Vagina (tissue), 2 donors: Measurements from ENCODE around the gene PRDM15. TPM values are rescaled to one million over a fixed set of nuclear protein-coding genes. Genes with fewer than 3 reads are reported as not detected.

Experiments
- DNase-seq, 2 donors: peaks; one replicate each; pipeline ENCODE4 v3.0.0-alpha.2; 2017; ENCODE audit errors: extremely low spot score in 2 of 2
- H3K27ac ChIP-seq: fragments of 200-600 bp; sonication (generic); one replicate; pipeline ENCODE4 v1.5.1; 2019
- H3K27me3 ChIP-seq: fragments of 200-600 bp; sonication (generic); one replicate; pipeline ENCODE4 v1.5.1; 2019
- H3K36me3 ChIP-seq, 2 donors: fragments of 200-600 bp; sonication (generic); one replicate each; pipeline ENCODE4 v1.5.1; 2017 to 2019
- H3K4me1 ChIP-seq: fragments of 200-600 bp; sonication (generic); one replicate; pipeline ENCODE4 v1.5.1; 2019
- H3K4me3 ChIP-seq, 2 donors: fragments of 200-600 bp; sonication (generic); 1 replicate in 1 of 2; 2 replicates in 1 of 2; pipeline ENCODE4 v1.5.1; 2016 to 2019
- H3K9me3 ChIP-seq: fragments of 200-600 bp; sonication (generic); one replicate; pipeline ENCODE4 v1.5.1; 2019
- CTCF ChIP-seq, 3 experiments: fragments of 450-650 bp in 2 of 3; fragments of 200-600 bp in 1 of 3; sonication (generic) in 1 of 3; IDR thresholded peaks; one replicate each; pipeline ENCODE4 v1.5.1; 2017 to 2019; ENCODE audit warnings: antibody characterized with exemption in 3 of 3, mild to moderate bottlenecking in 2 of 3, moderate library complexity in 2 of 3
- POLR2A ChIP-seq, 2 donors: fragments of 450-650 bp; IDR thresholded peaks; one replicate each; pipeline ENCODE4 v1.6.1; 2017; ENCODE audit warnings: antibody characterized with exemption in 2 of 2, mild to moderate bottlenecking in 2 of 2, moderate library complexity in 2 of 2
- POLR2AphosphoS5 ChIP-seq, 2 donors: sonication (generic); formaldehyde crosslinking; IDR thresholded peaks; one replicate each; pipeline ENCODE4 v1.9.0; 2017; ENCODE audit warnings: antibody characterized with exemption in 2 of 2, mild to moderate bottlenecking in 2 of 2, low read depth in 1 of 2; ENCODE audit not compliant: insufficient read depth in 1 of 2
- intact Hi-C: fragments of 100-400 bp; cut with DNase I; formaldehyde crosslinking; loops from one replicate; pipeline ENCODE4 v1.15.1; 2023
- total RNA-seq: library from RNA; depleted of rRNA; stranded (reverse); fragments of >200 nt; gene quantifications from one replicate; pipeline ENCODE4 v1.2.3, GENCODE V29; 2016

PRDM15 gene
- total RNA-seq, 1 donor from 2014 or later = 31.2 TPM

DNA sequence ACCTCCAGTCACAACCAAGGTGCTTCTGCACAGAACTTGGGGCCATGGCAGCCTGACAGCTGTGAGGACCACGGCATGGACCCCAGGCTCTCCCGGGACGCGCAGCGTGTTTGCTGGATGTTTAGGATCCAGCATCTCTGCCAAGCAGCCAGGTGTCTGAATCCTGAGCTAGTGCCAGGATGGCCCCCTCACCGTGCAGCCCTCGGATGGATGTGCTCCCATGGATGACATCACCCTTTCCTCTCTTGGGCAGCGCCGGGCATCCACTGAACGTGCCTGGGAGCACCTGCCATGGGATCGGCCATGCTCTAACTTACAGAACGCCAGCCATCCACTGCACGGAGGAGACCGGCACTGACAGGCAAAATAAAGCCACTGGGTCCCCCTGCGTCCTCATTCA lies 53.9 kb downstream of the PRDM15 start:
- Histone ChIP-seq H3K27ac (no peak overlapping the region), H3K27me3 (no peaks in the 10 kb centered on the region), H3K4me3 (no peak overlapping the region), H3K36me3 (peaks cover 0 to 9% of the 10 kb centered on the region in 2 donors), H3K4me1 (no peaks in the 10 kb centered on the region), H3K9me3 (no peaks in the 10 kb centered on the region)
- DNase-seq = no peak
- TF ChIP-seq CTCF (IDR thresholded peaks at IDR 0.05) (no peak), POLR2AphosphoS5 (IDR thresholded peaks at IDR 0.05; ENCODE audit: insufficient read depth in 1 of 2, low read depth in 1 of 2) (no peak), POLR2A (IDR thresholded peaks at IDR 0.05) (no peak)
- intact Hi-C loops = no loop called here

DNA sequence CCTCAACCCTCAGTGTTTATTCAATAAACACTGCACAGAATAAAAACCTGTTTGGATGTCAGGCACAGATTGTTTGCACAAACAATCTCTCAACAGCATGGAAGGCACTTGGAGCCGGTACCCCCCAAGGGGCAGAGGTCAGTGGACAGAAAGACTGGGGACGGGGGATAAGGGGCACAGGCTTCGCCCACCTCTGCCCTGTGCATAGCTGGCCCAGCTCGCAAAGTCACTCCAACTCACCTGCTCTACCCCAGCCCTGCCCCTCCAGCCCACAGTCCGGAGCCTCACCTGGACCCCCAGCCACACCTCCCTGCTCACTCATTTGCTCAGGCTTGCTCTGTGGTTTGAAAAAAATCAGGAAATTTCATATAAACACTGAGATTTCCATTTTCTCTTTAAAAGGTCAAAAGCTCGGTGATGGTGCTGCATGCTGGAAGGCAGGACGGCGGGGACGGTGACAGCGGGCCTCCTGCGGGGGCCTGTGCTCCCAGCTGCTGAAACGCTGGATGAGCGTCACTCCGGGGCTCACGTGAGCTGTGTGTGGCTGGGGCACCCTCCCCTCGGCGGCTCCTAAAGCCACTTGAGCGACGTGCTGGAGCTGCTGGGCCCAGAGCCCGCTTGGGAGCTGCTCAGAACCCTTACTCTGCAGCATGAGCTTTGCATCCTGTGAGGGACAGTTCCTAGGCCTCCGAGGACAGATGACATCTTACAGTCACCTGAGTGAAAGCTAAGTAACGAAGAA lies 54.5 kb downstream of the PRDM15 start:
- peaks cover 0 to 9% of the 10 kb centered on the region in 2 donors for H3K36me3 ChIP-seq

GRCh38 chr21:41823906-41824305 lies 55.2 kb downstream of the PRDM15 start:
- no peaks in the 10 kb centered on the region for H3K9me3 ChIP-seq
- no peak overlapping the region for H3K4me3 ChIP-seq
- TF ChIP-seq POLR2A (IDR thresholded peaks at IDR 0.05) = no peak
- TF ChIP-seq CTCF (IDR thresholded peaks at IDR 0.05) = no peak
- TF ChIP-seq POLR2AphosphoS5 (IDR thresholded peaks at IDR 0.05; ENCODE audit: insufficient read depth in 1 of 2, low read depth in 1 of 2) = no peak
- H3K36me3 ChIP-seq = peaks cover 0 to 9% of the 10 kb centered on the region in 2 donors
- intact Hi-C loops = no loop called here
- no peak overlapping the region for H3K27ac ChIP-seq
- no peak for DNase-seq
- H3K4me1 ChIP-seq = no peaks in the 10 kb centered on the region
- H3K27me3 ChIP-seq = no peaks in the 10 kb centered on the region

More for the DNA sequence above, 54.5 kb downstream of the PRDM15 start:
- TF ChIP-seq POLR2AphosphoS5 (IDR thresholded peaks at IDR 0.05; ENCODE audit: insufficient read depth in 1 of 2, low read depth in 1 of 2) = no peak
- no peak for TF ChIP-seq POLR2A (IDR thresholded peaks at IDR 0.05)
- TF ChIP-seq CTCF (IDR thresholded peaks at IDR 0.05) = no peak
- intact Hi-C loops = no loop called here
- no peak overlapping the region for H3K27ac ChIP-seq
- H3K9me3 ChIP-seq = no peaks in the 10 kb centered on the region
- DNase-seq = no peak
- no peak overlapping the region for H3K4me3 ChIP-seq
- H3K27me3 ChIP-seq = no peaks in the 10 kb centered on the region
- H3K4me1 ChIP-seq = no peaks in the 10 kb centered on the region

DNA sequence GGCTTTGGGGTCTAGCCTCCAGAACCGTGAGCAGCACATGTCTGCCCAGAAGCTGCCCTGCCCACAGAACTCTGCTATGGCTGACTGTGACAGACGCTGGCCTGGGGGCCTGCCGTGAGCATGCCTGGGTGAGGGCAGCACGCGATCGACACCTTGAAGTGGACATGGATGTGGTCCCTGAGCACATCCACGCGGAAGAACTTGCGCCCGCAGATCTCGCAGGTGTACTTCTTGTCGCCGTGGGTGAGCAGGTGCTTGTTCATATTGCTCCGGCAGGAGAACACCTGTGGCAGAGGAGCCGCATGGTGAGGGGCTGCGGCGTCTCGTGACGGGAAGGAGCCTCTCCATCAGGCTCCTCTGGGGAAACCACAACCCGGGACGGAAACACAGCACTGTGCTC lies 56.0 kb downstream of the PRDM15 start:
- no peak overlapping the region for H3K4me3 ChIP-seq
- DNase-seq = no peak

DNA sequence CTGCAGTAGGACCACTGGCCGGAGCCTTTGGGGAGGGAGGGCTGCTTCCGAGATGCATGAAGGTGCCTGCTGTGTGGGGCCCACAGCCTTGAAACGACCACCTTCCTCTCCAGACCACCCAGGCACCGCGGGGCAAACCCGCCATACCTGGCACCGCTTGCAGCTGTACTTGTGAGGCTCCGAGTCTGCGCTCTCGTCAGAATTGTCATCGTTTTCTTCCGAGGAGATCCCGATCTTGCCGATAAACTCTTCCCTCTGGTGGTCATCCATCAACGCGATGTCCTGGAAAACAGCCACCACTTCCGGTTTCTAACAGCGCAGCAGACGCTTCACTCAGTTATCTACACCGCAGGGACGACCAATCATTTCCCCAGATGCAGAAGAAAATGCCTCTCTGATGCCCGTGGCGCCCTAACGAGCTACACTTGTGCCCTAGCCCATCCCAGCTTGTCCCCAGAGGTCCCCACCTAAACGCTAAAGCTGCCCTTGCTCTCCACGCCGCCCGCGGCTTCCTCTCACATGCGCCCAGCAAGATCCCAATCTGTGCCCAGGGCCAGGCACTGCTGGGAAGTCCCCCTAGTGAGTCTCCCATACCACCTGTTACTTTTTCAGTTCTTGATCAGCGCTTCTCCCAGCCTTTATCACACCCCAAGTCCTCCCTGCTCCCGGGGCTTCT lies 57.2 kb downstream of the PRDM15 start:
- intact Hi-C loops = no loop called here
- Histone ChIP-seq H3K27ac (no peak overlapping the region), H3K36me3 (no peaks in the 10 kb centered on the region), H3K9me3 (no peaks in the 10 kb centered on the region), H3K27me3 (no peaks in the 10 kb centered on the region), H3K4me3 (no peak overlapping the region), H3K4me1 (no peaks in the 10 kb centered on the region)
- TF ChIP-seq POLR2AphosphoS5 (IDR thresholded peaks at IDR 0.05; ENCODE audit: insufficient read depth in 1 of 2, low read depth in 1 of 2) (no peak), POLR2A (IDR thresholded peaks at IDR 0.05) (no peak), CTCF (IDR thresholded peaks at IDR 0.05) (no peak)
- no peak for DNase-seq

More for the DNA sequence above, 56.0 kb downstream of the PRDM15 start:
- no peaks in the 10 kb centered on the region for H3K9me3 ChIP-seq
- H3K27me3 ChIP-seq = no peaks in the 10 kb centered on the region
- H3K36me3 ChIP-seq = peaks cover 0 to 9% of the 10 kb centered on the region in 2 donors
- no peak overlapping the region for H3K27ac ChIP-seq
- no peak for TF ChIP-seq POLR2A (IDR thresholded peaks at IDR 0.05)
- intact Hi-C loops = no loop called here
- H3K4me1 ChIP-seq = no peaks in the 10 kb centered on the region
